DMS53 (cell line): ENCODE measurements around the gene PRSS33.

Source experiments
- DNase-seq: peaks from one replicate; lab custom pipeline; 2025; lab: John Stamatoyannopoulos, UW

PRSS33 gene

DNA sequence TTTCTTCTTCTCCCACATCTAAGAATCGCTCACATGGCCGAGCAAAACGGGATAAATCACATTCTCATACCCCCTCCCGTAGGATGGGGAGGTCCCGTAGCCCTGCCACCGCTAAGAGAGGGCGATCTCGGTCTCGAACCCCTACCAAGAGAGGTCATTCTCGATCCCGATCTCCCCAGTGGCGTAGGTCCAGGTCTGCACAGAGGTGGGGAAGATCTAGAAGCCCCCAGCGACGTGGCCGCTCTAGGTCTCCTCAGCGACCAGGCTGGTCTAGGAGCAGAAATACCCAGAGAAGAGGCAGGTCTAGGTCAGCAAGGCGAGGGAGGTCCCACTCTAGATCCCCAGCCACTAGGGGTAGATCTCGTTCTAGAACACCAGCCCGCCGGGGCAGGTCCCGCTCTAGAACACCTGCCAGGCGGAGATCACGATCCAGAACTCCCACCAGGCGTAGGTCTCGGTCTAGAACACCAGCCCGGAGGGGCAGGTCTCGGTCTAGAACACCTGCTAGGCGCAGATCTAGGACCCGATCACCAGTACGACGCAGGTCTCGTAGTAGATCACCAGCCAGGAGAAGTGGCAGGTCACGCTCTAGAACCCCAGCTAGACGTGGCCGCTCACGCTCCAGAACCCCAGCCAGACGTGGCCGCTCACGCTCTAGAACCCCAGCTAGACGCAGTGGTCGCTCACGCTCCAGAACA lies 25.3 kb downstream of the PRSS33 start:
- DNase-seq: no peak

GRCh38 chr16:2761472-2761871 lies 25.9 kb downstream of the PRSS33 start:
- DNase-seq: no peak

DNA sequence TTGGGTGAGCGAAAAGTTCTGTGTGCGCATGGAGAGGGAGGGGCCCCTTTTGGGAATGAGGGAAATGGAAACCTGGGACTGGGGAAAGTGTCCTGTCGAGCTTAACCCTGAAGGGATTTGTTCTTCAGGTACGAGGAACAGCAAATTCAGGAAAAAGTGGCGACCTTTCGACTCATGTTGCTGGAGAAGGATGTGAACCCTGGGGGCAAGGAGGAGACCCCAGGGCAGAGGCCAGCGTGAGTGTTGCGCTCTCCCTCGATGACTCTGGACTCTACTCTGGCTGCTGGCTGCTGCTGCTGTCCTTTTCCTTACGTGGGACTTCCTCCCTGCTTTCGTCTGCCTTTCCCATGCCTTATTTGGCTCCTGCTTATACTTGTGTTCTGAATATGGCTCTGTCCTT lies 30.0 kb downstream of the PRSS33 start:
- no peak for DNase-seq

- DNase-seq: no peak
Observed at GRCh38 chr16:2756288-2757015, 30.9 kb downstream of the PRSS33 start.

GRCh38 chr16:2755158-2755557 lies 32.2 kb downstream of the PRSS33 start:
- no peak for DNase-seq

DNA sequence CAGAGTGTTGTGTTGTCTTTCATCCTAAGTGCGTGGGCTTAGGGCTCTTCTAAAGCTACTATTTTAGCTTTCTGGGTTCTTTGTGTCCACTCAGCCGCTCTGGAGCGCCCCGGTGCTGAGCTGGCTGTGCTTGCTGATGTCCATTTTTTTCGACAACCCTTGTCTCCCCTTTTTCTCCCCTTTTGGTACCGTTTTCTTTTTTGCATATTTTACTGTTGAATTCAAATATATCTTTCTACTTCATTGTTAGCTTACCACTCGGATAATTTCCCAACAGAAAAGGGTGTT lies 33.7 kb downstream of the PRSS33 start:
- no peak for DNase-seq

DNA sequence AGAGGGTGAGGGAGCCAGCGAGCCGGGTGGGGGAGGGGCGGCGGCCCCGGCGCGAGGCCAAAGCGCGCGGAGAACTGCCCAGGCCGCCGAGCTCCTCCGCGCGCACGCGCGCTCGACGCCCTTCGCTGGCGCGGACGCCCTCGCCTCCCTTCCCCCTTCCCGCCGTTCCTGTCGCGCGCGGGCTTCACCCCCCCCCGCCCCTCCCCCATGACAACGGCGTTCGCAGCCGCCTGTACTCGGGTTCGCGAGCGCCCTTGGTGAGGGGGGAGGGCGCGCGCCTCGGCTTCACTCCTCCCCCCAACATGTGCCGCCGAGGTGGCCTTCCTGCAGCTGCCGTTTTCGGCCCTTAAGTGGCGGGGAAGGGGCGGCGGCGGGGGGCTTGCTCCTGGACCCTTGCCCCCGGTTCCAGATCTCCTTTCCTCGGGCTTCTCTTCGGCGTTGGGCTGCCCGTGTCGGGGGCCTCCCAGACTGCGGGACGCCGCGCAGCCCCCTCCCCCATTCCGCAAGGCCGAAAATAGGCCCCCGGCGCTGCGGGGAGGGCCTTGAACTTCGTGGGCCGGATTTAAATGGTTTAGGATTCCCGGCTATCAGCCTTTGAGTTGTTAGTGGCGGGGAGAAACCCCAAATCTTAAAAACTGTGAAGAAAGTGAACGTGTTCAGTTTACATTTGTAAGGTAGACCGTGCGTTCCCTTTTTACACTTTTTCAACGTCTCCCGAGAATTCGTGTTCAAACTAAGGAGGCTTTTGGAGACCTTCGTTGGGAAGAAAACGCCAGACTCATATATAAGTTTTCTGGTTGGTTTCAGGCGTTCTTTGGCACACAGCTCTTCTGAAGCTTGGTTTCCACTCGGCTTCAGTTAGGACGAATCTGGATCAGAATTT lies 34.3 kb downstream of the PRSS33 start:
- peak; percentile 89 for DNase-seq

GRCh38 chr16:2752035-2752849 lies 35.1 kb downstream of the PRSS33 start, which contains the start of gene SRRM2:
SRRM2 (plus strand) TSS chr16:2752638; CDS start chr16:2756365, 3,727 bp downstream.
- peak; percentile 96 for DNase-seq

GRCh38 chr16:2751577-2752034 lies 35.8 kb downstream of the PRSS33 start:
- peak; percentile 88 for DNase-seq

GRCh38 chr16:2749936-2750335 lies 37.4 kb downstream of the PRSS33 start:
- DNase-seq: no peak

GRCh38 chr16:2749476-2749875 lies 37.9 kb downstream of the PRSS33 start:
- no peak for DNase-seq

DNA sequence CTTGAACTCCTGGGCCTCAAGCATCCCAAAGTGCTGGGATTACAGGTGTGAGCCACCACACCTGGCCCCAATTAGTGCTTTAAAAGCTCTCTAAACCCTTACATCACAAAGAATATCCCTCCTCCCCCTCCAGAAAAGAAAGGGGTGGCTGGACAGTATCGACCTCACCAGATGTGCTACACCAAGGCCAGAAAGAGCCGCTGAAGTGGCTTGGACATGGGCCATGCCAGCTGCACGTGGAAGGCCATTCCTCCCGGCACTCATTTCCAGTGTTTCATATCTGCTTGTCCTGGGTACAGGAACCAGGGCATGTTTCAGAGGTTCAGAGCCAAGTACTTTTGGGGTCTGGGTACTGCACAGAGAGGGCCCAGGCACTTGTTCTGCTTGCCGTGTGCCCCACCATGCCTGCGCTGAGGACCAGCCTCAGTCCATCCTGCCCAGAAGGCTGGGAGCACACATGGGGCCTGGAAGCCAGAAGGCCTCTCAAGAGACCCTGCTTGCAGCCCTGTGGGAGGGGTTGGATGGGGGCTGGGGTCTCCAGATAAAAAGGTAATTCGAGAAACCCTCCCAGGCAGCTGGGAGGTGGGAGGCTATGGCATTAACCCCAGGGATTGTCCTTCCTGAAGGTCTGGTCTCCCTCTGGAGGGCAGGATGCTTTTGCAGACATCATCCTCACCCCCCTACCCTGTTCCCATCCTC lies 38.5 kb downstream of the PRSS33 start:
- DNase-seq: peak; percentile 52

DNA sequence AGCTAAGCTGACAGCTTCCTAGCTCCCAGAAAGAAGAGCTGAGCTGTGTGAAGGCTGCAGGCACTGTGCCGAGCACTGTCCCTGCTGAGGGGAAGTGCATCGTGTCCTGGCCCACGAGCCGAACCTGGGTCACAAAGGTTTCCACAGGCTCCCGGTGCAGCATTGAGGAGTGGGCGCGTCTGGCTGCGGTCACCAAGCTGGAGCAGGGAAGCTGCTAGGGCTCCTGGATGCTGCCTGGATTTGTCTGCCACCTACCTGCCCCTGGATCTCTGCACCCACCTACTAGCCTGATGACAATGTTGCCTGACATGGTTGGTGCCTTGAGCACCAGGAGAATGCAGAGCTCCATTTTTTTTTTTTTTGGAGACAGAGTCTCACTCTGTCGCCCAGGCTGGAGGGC lies 41.4 kb downstream of the PRSS33 start:
- DNase-seq: no peak

DNA sequence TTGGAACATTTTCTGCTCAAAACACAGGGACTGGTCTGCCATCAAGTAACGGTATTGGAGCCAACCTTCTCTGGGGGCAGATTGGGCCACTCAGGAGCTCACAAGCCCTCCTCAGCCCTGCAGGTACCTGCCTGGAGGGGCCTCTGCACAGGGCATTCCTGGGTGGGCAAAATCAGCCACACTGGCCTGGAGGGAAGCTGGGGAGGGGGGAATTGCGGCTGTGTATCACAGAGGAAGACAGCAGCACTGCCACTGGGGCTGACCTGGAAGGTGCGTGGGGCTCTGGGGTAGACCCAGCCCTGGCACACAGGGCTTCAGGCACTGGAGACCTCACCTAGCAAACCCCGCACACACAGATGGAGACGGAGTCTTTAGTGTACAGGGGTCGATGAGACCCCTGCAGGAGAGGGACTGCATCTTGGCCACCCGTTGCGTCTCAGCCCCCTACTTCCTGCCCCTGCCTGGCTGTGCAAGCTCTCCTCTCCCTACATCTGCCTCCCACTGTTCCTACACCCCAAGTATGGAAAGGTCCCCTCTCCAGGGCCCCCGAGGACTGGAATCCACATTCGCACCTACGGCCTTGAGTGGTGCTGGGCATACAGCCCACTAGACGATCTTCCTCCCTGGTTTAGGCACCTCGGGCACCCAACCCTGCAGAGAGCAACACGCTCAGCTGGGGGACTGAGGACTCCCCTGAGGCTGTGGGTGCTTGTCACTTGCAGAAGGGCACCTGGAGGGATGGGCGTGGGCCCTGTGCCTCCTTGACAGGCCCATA lies 42.1 kb downstream of the PRSS33 start:
- DNase-seq: no peak

DNA sequence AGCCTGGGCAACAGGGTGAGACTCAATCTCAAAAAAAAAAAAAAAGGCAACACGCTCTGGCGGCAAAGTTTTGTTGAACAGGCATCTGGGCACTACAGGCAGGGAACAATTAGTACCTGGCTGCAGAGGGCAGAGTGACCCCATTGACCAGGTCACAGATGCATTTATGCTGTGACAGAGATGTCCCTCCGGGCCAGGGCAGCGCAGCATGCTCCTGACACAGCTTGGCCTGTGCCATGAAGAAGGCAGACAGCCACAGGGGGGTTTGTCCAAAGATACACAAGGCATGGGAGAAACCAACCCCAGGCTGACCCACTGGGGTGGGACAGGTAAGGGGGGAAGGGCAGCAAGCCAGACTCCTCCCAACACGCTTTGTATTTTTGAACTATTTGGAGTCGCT lies 42.6 kb downstream of the PRSS33 start:
- DNase-seq: no peak

- DNase-seq: no peak
Observed at GRCh38 chr16:2743007-2743810, 44.2 kb downstream of the PRSS33 start.

DNA sequence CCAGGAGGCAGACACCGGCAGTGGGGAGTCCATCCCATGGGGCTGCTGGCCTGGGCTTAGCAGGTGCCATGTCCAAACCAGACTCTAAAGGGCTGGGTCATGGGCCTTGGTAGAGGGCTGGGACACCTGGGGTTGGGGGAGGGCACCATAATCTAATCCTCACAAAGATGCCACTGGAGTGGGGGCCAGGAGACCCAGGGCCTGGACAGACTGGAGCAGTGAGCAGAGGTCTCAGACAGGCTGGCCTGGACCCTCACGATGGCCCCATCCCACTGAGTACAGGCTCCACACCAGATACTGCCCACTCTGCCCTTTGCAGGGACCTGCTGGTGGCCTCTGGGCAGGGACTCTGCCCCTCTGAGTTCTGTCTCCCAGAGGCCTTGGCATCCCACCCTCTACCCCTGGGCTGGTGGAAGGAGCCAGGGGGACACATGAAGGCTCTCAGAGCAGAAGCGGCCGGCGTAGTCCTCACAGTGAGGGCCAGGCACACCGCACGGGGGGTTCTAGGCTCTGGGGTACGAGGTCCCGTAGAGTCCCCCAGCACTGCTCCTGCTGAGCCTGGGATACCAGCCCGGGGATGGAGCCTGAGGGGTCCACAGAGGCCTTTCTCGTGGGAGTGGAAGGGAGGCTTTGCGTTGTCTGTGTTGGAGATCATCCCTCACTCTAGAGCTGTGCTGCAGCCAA lies 44.9 kb downstream of the PRSS33 start:
- DNase-seq: no peak

DNA sequence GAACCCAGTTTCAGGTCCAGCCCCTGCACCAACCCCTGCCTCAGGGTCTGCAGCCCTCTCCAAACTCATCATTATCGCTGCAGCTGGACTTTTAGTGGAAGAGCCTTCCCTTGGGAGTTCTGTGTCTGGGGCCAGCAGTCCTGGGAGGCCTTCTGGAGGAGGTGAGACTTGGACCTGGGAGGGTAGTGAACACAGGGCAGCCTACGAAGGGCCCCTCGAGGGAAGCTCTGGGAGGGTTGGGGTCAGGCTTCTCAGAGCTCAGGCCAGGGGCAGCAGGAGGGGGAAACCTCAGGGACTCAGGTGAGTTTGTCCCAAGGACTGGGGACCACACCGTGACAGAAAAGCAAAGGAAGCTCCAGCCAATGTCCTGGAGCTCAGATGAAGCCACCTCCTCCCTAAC lies 46.2 kb downstream of the PRSS33 start:
- no peak for DNase-seq

GRCh38 chr16:2740476-2740875 lies 46.9 kb downstream of the PRSS33 start:
- no peak for DNase-seq
